Neural progenitor cell (in vitro differentiated cells): ENCODE data around the gene TNIP1.

Experiments
- CTCF ChIP-seq: fragments of 200-600 bp; sonication (generic); IDR thresholded peaks from 2 replicates; pipeline ENCODE4 v1.5.1; 2017; ENCODE audit warnings: antibody characterized with exemption, mild to moderate bottlenecking
- EZH2 ChIP-seq: fragments of 200-600 bp; sonication (generic); IDR thresholded peaks from 2 replicates; pipeline ENCODE4 v1.6.1; 2017; ENCODE audit warnings: antibody characterized with exemption, mild to moderate bottlenecking, moderate library complexity

DNA sequence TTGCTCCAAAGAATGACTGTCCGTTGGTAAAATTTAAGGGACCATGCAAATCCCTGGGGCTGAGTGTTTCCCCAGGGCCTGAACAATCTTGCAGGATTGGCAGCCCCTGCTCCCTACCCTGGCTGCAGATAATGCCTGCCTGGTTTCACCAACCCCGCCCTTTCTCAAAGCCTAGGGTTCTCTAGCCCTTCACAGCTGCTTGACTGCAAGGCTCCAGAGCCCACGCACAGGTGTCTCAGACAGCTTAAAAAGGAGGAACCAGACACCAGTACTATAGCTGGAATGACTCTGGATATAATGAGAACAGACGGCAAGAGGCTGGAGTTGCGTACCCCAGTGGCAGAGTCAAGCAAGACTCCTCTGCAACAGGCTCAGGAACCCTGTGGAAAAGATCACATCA is 25.2 kb upstream of the TNIP1 start:
- TF ChIP-seq CTCF (no peak), EZH2 (no peak)
